HL-60 (cell line): ENCODE data around the gene BLOC1S1.

Source experiments
- DNase-seq, 2 experiments: peaks; one replicate each; pipeline ENCODE4 v3.0.0-alpha.2; 2010 to 2020; ENCODE audit warnings: low read depth in 1 of 2, low spot score in 1 of 2
- H3K27ac ChIP-seq: fragments of 250-450 bp; sonication (Bioruptor Pico); replicated peaks from 2 replicates; pipeline ENCODE4 v1.5.1; 2020; ENCODE audit warnings: mild to moderate bottlenecking, moderate library complexity
- H3K27me3 ChIP-seq: fragments of 250-450 bp; sonication (Bioruptor Pico); 2 replicates; pipeline ENCODE4 v1.5.1; 2021; ENCODE audit warnings: mild to moderate bottlenecking, moderate library complexity; ENCODE audit not compliant: insufficient read depth, poor library complexity, severe bottlenecking
- H3K4me3 ChIP-seq: replicated peaks from 2 replicates; pipeline ENCODE4 v1.5.1; 2011; ENCODE audit warnings: mild to moderate bottlenecking, control low read depth, low read length; ENCODE audit not compliant: insufficient read depth
- CTCF ChIP-seq: IDR thresholded peaks from one replicate; pipeline ENCODE4 v1.5.1; 2011; ENCODE audit warnings: low read length, control low read depth, inconsistent platforms; ENCODE audit not compliant: insufficient read depth
- GABPA ChIP-seq: IDR thresholded peaks from 2 replicates; pipeline ENCODE4 v1.6.1; 2012; ENCODE audit warnings: low read depth
- POLR2AphosphoS5 ChIP-seq: IDR thresholded peaks from 2 replicates; pipeline ENCODE4 v1.6.1; 2012; ENCODE audit warnings: low read depth
- REST ChIP-seq: IDR thresholded peaks from 2 replicates; pipeline ENCODE4 v1.6.1; 2012; ENCODE audit warnings: low read depth; ENCODE audit not compliant: insufficient replicate concordance
- SPI1 ChIP-seq: IDR thresholded peaks from 2 replicates; pipeline ENCODE4 v1.6.1; 2012; ENCODE audit warnings: low read depth, mild to moderate bottlenecking, borderline replicate concordance

Gene BLOC1S1

GRCh38 chr12:55720894-55721444, 5.1 kb downstream of the BLOC1S1 start:
- Histone ChIP-seq H3K27me3 (no peaks in the 10 kb centered on the region), H3K27ac (no peak overlapping the region), H3K4me3 (no peak overlapping the region)
- peak; percentile 78 to 94 for DNase-seq
- no peak for TF ChIP-seq REST
- no peak; the same call in 1 of the 2 replicates for TF ChIP-seq POLR2AphosphoS5
- TF ChIP-seq GABPA = no peak
- TF ChIP-seq CTCF = peak; percentile 84
- no peak for TF ChIP-seq SPI1

- DNase-seq = no peak
- Histone ChIP-seq H3K4me3 (no peak overlapping the region), H3K27me3 (no peaks in the 10 kb centered on the region), H3K27ac (no peak overlapping the region)
- TF ChIP-seq GABPA (no peak), SPI1 (no peak), CTCF (no peak), POLR2AphosphoS5 (no peak), REST (no peak)
These were observed 5.9 kb downstream of the BLOC1S1 start for GRCh38 chr12:55721601-55722213.

- H3K4me3 ChIP-seq = no peak overlapping the region
- TF ChIP-seq POLR2AphosphoS5 (no peak), GABPA (no peak), REST (no peak), CTCF (no peak), SPI1 (no peak)
- DNase-seq = no peak
- no peak overlapping the region for H3K27ac ChIP-seq
- H3K27me3 ChIP-seq = no peaks in the 10 kb centered on the region
These were observed 7.1 kb downstream of the BLOC1S1 start for GRCh38 chr12:55722948-55723347.
